H1 (cell line): ENCODE results near the gene UBE2E3. TPM values are rescaled to one million over a fixed set of nuclear protein-coding genes. Genes with fewer than 3 reads are reported as not detected.

Experiments used
- CTCF ChIA-PET: fragments of 300-600 bp; sonication (Branson Sonifier 250); formaldehyde crosslinking; loops from one replicate; lab custom pipeline; 2021; ENCODE audit not compliant: partially characterized antibody; lab: Charles Lee
- POLR2A ChIA-PET: fragments of 300-600 bp; sonication (Branson Sonifier 250); formaldehyde crosslinking; loops from one replicate; lab custom pipeline; 2021; ENCODE audit warnings: inconsistent platforms; ENCODE audit not compliant: partially characterized antibody; lab: Charles Lee
- DNase-seq, 2 experiments: peaks; one replicate each; pipeline versions ENCODE4 v3.0.0 to v3.0.0-alpha.2; 2010 to 2022; ENCODE audit warnings: low spot score in 2 of 2, low read depth in 1 of 2, mixed read lengths in 1 of 2
- FAIRE-seq: peaks from 2 replicates; lab custom pipeline; 2011; peaks lifted over from hg19 to GRCh38; lab: Jason Lieb, UNC
- H2AFZ ChIP-seq: 2 replicates; pipeline ENCODE4 v1.8.1; 2012; ENCODE audit warnings: low read length, inconsistent platforms
- H2AK5ac ChIP-seq: 2 replicates; pipeline ENCODE4 v1.6.1; 2013; ENCODE audit warnings: low read depth, low read length
- H2BK120ac ChIP-seq: replicated peaks from 2 replicates; pipeline ENCODE3; 2013; ENCODE audit warnings: low read depth, low read length, inconsistent platforms
- H2BK12ac ChIP-seq: 2 replicates; pipeline ENCODE4 v1.6.1; 2013; ENCODE audit warnings: low read depth, low read length
- H2BK15ac ChIP-seq: 2 replicates; pipeline ENCODE4 v1.6.1; 2013; ENCODE audit warnings: low read length
- H2BK20ac ChIP-seq: 2 replicates; pipeline ENCODE4 v1.6.1; 2013; ENCODE audit warnings: low read length
- H2BK5ac ChIP-seq: 2 replicates; pipeline ENCODE4 v1.6.1; 2013; ENCODE audit warnings: low read depth, low read length
- H3K14ac ChIP-seq: 2 replicates; pipeline ENCODE4 v1.6.1; 2013; ENCODE audit warnings: inconsistent platforms; ENCODE audit not compliant: insufficient read length
- H3K18ac ChIP-seq: 2 replicates; pipeline ENCODE4 v1.6.1; 2013; ENCODE audit warnings: low read length; ENCODE audit errors: extremely low read depth
- H3K23ac ChIP-seq: 2 replicates; pipeline ENCODE4 v1.6.1; 2013; ENCODE audit warnings: inconsistent platforms; ENCODE audit not compliant: insufficient read length
- H3K23me2 ChIP-seq: 2 replicates; pipeline ENCODE4 v1.6.1; 2013; ENCODE audit warnings: low read depth, low read length
- H3K27ac ChIP-seq: 2 replicates; pipeline ENCODE4 v1.6.1; 2011; ENCODE audit warnings: low read depth, low read length, inconsistent platforms
- H3K27me3 ChIP-seq, 4 experiments: replicated peaks in 1 of 4; 1 replicate in 1 of 4; 2 replicates in 3 of 4; pipeline versions ENCODE4 v1.6.1 to v1.8.1; 2011 to 2013; ENCODE audit warnings: low read length in 3 of 4, mild to moderate bottlenecking in 3 of 4, inconsistent platforms in 2 of 4, mixed read lengths in 2 of 4, moderate library complexity in 1 of 4; ENCODE audit not compliant: control insufficient read depth in 3 of 4, insufficient read depth in 3 of 4; ENCODE audit errors: extremely low read depth in 1 of 4
- H3K36me3 ChIP-seq, 4 experiments: 2 replicates each; pipeline versions ENCODE4 v1.6.1 to v1.8.1; 2011 to 2013; ENCODE audit warnings: mild to moderate bottlenecking in 4 of 4, low read length in 3 of 4, moderate library complexity in 2 of 4, control low read depth in 1 of 4, inconsistent platforms in 1 of 4; ENCODE audit not compliant: insufficient read depth in 4 of 4, control insufficient read depth in 2 of 4
- H3K4ac ChIP-seq: replicated peaks from 2 replicates; pipeline ENCODE3; 2013; ENCODE audit warnings: low read length, low read depth, mixed read lengths, inconsistent platforms; ENCODE audit not compliant: insufficient read length
- H3K4me1 ChIP-seq, 4 experiments: replicated peaks in 1 of 4; 1 replicate in 1 of 4; 2 replicates in 3 of 4; pipeline versions ENCODE4 v1.6.1 to v1.8.1; 2011 to 2013; ENCODE audit warnings: low read length in 3 of 4, inconsistent platforms in 2 of 4, mixed read lengths in 1 of 4; ENCODE audit not compliant: insufficient read depth in 4 of 4, control insufficient read depth in 3 of 4
- H3K4me2 ChIP-seq, 2 experiments: 2 replicates each; pipeline versions ENCODE4 v1.6.1 to v1.8.1; 2011 to 2013; ENCODE audit warnings: low read depth in 2 of 2, low read length in 2 of 2, control low read depth in 1 of 2, inconsistent platforms in 1 of 2, mild to moderate bottlenecking in 1 of 2; ENCODE audit not compliant: insufficient read depth in 1 of 2
- H3K4me3 ChIP-seq, 4 experiments: fragments of 200-600, 300-600 bp in 1 of 4; sonication (generic), shearing (Covaris generic), sonication (Bioruptor Twin) in 1 of 4; 2 replicates each; pipeline versions ENCODE4 v1.5.1 to v1.8.1; 2011 to 2016; ENCODE audit warnings: low read length in 4 of 4, low read depth in 3 of 4, control low read depth in 2 of 4, inconsistent platforms in 2 of 4, mild to moderate bottlenecking in 2 of 4, mixed read lengths in 1 of 4, moderate library complexity in 1 of 4; ENCODE audit not compliant: insufficient read depth in 2 of 4; ENCODE audit errors: extremely low read depth in 1 of 4
- H3K56ac ChIP-seq: replicated peaks from 2 replicates; pipeline ENCODE3; 2013; ENCODE audit warnings: low read depth, mild to moderate bottlenecking, mixed read lengths, low read length, inconsistent platforms; ENCODE audit not compliant: insufficient read length
- H3K79me1 ChIP-seq: 2 replicates; pipeline ENCODE4 v1.6.1; 2013; ENCODE audit warnings: low read depth, low read length, control low read depth
- H3K79me2 ChIP-seq, 2 experiments: 2 replicates each; pipeline versions ENCODE4 v1.6.1 to v1.8.1; 2012 to 2013; ENCODE audit warnings: low read length in 2 of 2, mild to moderate bottlenecking in 2 of 2, inconsistent platforms in 1 of 2; ENCODE audit not compliant: insufficient read depth in 2 of 2, control insufficient read depth in 1 of 2
- H3K9ac ChIP-seq, 4 experiments: replicated peaks in 1 of 4; 1 replicate in 1 of 4; 2 replicates in 3 of 4; pipeline versions ENCODE4 v1.6.1 to v1.8.1; 2011 to 2013; ENCODE audit warnings: low read depth in 3 of 4, low read length in 3 of 4, control low read depth in 2 of 4, mild to moderate bottlenecking in 2 of 4, moderate library complexity in 2 of 4, inconsistent platforms in 1 of 4; ENCODE audit errors: extremely low read depth in 1 of 4
- H3K9me3 ChIP-seq, 2 experiments: 2 replicates each; pipeline versions ENCODE4 v1.6.1 to v1.8.1; 2012 to 2013; ENCODE audit warnings: mild to moderate bottlenecking in 2 of 2, moderate library complexity in 2 of 2, control low read depth in 1 of 2, inconsistent platforms in 1 of 2, low read depth in 1 of 2, low read length in 1 of 2, mixed read lengths in 1 of 2; ENCODE audit not compliant: insufficient read depth in 2 of 2
- H4K20me1 ChIP-seq, 2 experiments: replicated peaks in 1 of 2; 2 replicates each; pipeline versions ENCODE3 to v1.8.1; 2011 to 2013; ENCODE audit warnings: inconsistent platforms in 2 of 2, low read length in 2 of 2, mild to moderate bottlenecking in 1 of 2; ENCODE audit not compliant: insufficient read depth in 2 of 2, control insufficient read depth in 1 of 2
- H4K5ac ChIP-seq: 2 replicates; pipeline ENCODE4 v1.6.1; 2013; ENCODE audit warnings: low read length, low read depth, mixed read lengths, inconsistent platforms; ENCODE audit not compliant: insufficient read length
- H4K8ac ChIP-seq: 2 replicates; pipeline ENCODE4 v1.8.0; 2013; ENCODE audit warnings: mild to moderate bottlenecking, moderate library complexity, low read length, inconsistent platforms; ENCODE audit not compliant: insufficient read depth; ENCODE audit errors: extremely low read depth
- H4K91ac ChIP-seq: replicated peaks from 2 replicates; pipeline ENCODE3; 2013; ENCODE audit warnings: low read length, mixed read lengths, inconsistent platforms; ENCODE audit not compliant: insufficient read length
- JUND ChIP-seq: IDR thresholded peaks from 2 replicates; pipeline ENCODE4 v1.6.1; 2011; ENCODE audit warnings: mild to moderate bottlenecking, improper control_type of control experiment, low read length
- POU5F1 ChIP-seq: IDR thresholded peaks from 2 replicates; pipeline ENCODE4 v1.6.1; 2011; ENCODE audit warnings: low read depth, mild to moderate bottlenecking, low read length, moderate library complexity
- SIN3A ChIP-seq, 2 experiments: IDR thresholded peaks in 1 of 2; conservative IDR thresholded peaks in 1 of 2; 2 replicates each; pipeline ENCODE4 v1.6.1; 2011 to 2012; ENCODE audit warnings: low read length in 2 of 2, improper control_type of control experiment in 1 of 2, low read depth in 1 of 2, mild to moderate bottlenecking in 1 of 2
- WGBS, 2 experiments: shearing (Covaris generic) in 1 of 2; methylation state at CpG; one replicate each; pipeline versions ENCODE4 v1.1.6 to v1.1.7; 2013 to 2015; ENCODE audit warnings: low lambda C conversion rate in 2 of 2, mixed read lengths in 2 of 2, inconsistent platforms in 1 of 2, low coverage in 1 of 2, missing lambda C conversion rate in 1 of 2; ENCODE audit not compliant: insufficient replicate concordance in 2 of 2, insufficient coverage in 1 of 2, insufficient read length in 1 of 2; ENCODE audit errors: extremely low coverage in 1 of 2, missing lambda C conversion rate in 1 of 2; 5-methylcytosine and 5-hydroxymethylcytosine counted together
- polyA plus RNA-seq, 7 experiments: library from polyadenylated mRNA; depleted of rRNA in 3 of 7; stranded (reverse) in 5 of 7; unstranded in 2 of 7; fragments of >200 nt in 5 of 7; fragments of 200-250 nt in 2 of 7; gene quantifications; 1 replicate in 5 of 7; 2 replicates in 1 of 7; 4 replicates in 1 of 7; pipeline versions ENCODE4 v1.2.1 to v1.2.3, GENCODE V29; 2011 to 2013; ENCODE audit warnings: missing spikeins in 2 of 7, mixed read lengths in 2 of 7
- total RNA-seq: library from RNA; stranded (reverse); fragmentation: NEBNext Ultra II Directional; extraction: Animal tissue kit (Norgen Biotek cat#: 25700); gene quantifications from 2 replicates; pipeline ENCODE4 v1.2.1, GENCODE V29; 2021

UBE2E3 gene
- total and polyA plus RNA-seq, 2 of the 8 experiments (the other 6 are each of a cell fraction or from before 2014, with no cell fraction given): 106 to 132 TPM

DNA sequence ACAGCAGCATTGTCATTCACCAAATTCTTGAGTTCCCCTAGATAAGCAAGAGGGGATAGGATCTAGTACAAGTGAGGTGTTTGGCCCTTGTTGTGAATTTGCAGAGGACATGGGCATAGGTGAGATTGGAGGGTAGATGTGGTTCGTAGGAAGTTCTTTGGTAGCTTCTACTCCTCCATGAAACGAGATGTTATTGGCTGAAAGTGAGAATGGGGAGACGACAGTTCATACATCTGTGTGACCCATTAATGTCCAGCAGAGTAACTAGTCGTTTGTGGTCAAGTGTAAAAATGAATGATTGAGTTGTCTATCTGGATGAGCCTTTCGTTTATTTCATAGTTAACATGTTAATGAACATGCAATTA is 90.4 kb downstream of the UBE2E3 start:
- peaks cover 0 to 2% of the 10 kb centered on the region in 2 experiments for H4K20me1 ChIP-seq
- no peak overlapping the region for H2BK120ac ChIP-seq
- H3K18ac ChIP-seq: no peak overlapping the region
- no peak overlapping the region for H2AK5ac ChIP-seq
- no peak overlapping the region for H4K5ac ChIP-seq
- H2AFZ ChIP-seq: no peak overlapping the region
- H3K56ac ChIP-seq: no peak overlapping the region
- no peak overlapping the region for H3K14ac ChIP-seq
- H2BK5ac ChIP-seq: no peak overlapping the region
- no peaks in the 10 kb centered on the region for H3K27me3 ChIP-seq
- DNase-seq (no peak), FAIRE-seq (no peak)
- ChIA-PET POLR2A (no interaction called here), CTCF (interaction anchor here (0.9 to 1.9 kb wide), 4 partner anchors 12 to 947 kb away, joined by 3 to 11 read pairs (median 4); no protein-coding TSS in a partner anchor)
- no peaks in the 10 kb centered on the region for H3K9me3 ChIP-seq
- no peaks in the 10 kb centered on the region for H3K79me1 ChIP-seq
- H3K27ac ChIP-seq: no peak overlapping the region
- no peak overlapping the region for H3K4me2 ChIP-seq
- H3K23ac ChIP-seq: no peak overlapping the region
- H2BK15ac ChIP-seq: no peak overlapping the region
- no peak overlapping the region for H3K4ac ChIP-seq
- no peak overlapping the region for H4K91ac ChIP-seq
- H3K4me1 ChIP-seq: peaks cover 0 to 4% (median 0%) of the 10 kb centered on the region in 4 experiments; a peak in 1 of 7 replicates
- H3K79me2 ChIP-seq: peaks cover 0 to 15% of the 10 kb centered on the region in 2 experiments; a peak in 3 of 4 replicates
- no peaks in the 10 kb centered on the region for H3K36me3 ChIP-seq
- H3K9ac ChIP-seq: no peak overlapping the region
- no peak overlapping the region for H2BK12ac ChIP-seq
- H3K4me3 ChIP-seq: no peak overlapping the region
- no peak overlapping the region for H4K8ac ChIP-seq
- H2BK20ac ChIP-seq: no peak overlapping the region
- 89% methylated on average over 5 of the region's 5 CpGs; no CpG with 5 or more reads in 1 of the 2 experiments for WGBS, 2 experiments
- no peaks in the 10 kb centered on the region for H3K23me2 ChIP-seq
- no peak for TF ChIP-seq SIN3A (conservative IDR thresholded peaks at IDR 0.05 in 1 of 2, IDR thresholded peaks at IDR 0.05 in 1 of 2; ENCODE audit: low read depth in 1 of 2, low read length in 2 of 2)
- TF ChIP-seq POU5F1: no peak
- TF ChIP-seq JUND: no peak
